ENCODE measurements around the gene PTPRO. TPM values are rescaled to one million over a fixed set of nuclear protein-coding genes. Genes with fewer than 3 reads are reported as not detected.

Gene PTPRO
- polyA plus RNA-seq, 1 of the 3 experiments (the other 2 are of a cell fraction), result 1.4 TPM

DNA sequence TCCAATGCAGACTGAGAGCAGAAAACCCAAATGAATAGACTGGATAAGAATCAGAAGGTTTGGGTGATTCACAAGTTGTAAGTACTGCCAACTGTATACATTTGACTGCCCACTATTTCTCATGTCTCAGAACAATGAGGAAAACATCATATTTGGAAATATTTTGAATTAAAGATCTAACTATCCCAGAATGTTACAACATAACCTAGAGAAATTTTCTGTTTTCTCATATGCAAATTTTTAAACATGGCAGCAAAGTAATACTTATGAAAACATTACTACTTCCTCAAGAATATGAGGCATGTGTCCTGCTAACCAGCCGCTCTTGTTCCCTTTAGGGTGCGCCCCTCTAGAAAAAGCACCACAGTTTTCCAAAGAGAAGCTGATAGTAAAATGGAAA is 179.9 kb downstream of the PTPRO start:
- ChIA-PET CTCF (no interaction called here), POLR2A (no interaction called here)
- H3K9me2 ChIP-seq, result no peaks in the 10 kb centered on the region
- no peak overlapping the region for H3K27ac ChIP-seq (ENCODE audit: low read depth in 2 of 2, low read length in 1 of 2)
- H3K36me3 ChIP-seq (replicated peaks in 1 of 2; ENCODE audit: control insufficient read depth in 1 of 2, insufficient read depth in 2 of 2, low read length in 1 of 2), result no peaks in the 10 kb centered on the region
- H4K20me1 ChIP-seq (ENCODE audit: insufficient read depth), result no peaks in the 10 kb centered on the region
- 44% methylated on average over 2 of the region's 2 CpGs for WGBS (ENCODE audit: low lambda C conversion rate)
- no peak overlapping the region for H3K9ac ChIP-seq
- no peaks in the 10 kb centered on the region; a peak in 1 of 4 replicates for H3K4me1 ChIP-seq (ENCODE audit: control insufficient read depth in 1 of 2, insufficient read depth in 2 of 2, low read depth in 1 of 2, low read length in 1 of 2)
- H2AFZ ChIP-seq (ENCODE audit: low read depth), result no peak overlapping the region
- no peak overlapping the region for H3K4me2 ChIP-seq
- H3K4me3 ChIP-seq (ENCODE audit: low read depth in 2 of 2, low read length in 1 of 2), result no peak overlapping the region
- no peaks in the 10 kb centered on the region for H3F3A ChIP-seq (replicated peaks; ENCODE audit: insufficient read depth)
- H3K27me3 ChIP-seq (ENCODE audit: insufficient read depth), result no peaks in the 10 kb centered on the region
- no peak for DNase-seq
- no peaks in the 10 kb centered on the region for H3K79me2 ChIP-seq (ENCODE audit: insufficient read depth)
- TF ChIP-seq CTCF (IDR thresholded peaks at IDR 0.05) (no peak), SIN3A (IDR thresholded peaks at IDR 0.05; ENCODE audit: borderline replicate concordance, low read depth, low read length) (no peak), POLR2AphosphoS5 (IDR thresholded peaks at IDR 0.05; ENCODE audit: low read depth, low read length) (no peak), JUND (IDR thresholded peaks at IDR 0.05) (no peak), MXI1 (IDR thresholded peaks at IDR 0.05; ENCODE audit: low read depth, low read length) (no peak), REST (IDR thresholded peaks at IDR 0.05; ENCODE audit: low read depth, low read length) (no peak), GABPA (IDR thresholded peaks at IDR 0.05; ENCODE audit: low read depth) (no peak), FOXM1 (IDR thresholded peaks at IDR 0.05; ENCODE audit: low read depth) (no peak), USF2 (IDR thresholded peaks at IDR 0.05; ENCODE audit: borderline replicate concordance, low read depth, low read length) (no peak), FOXJ3 (CRISPR knock-in tag; IDR thresholded peaks at IDR 0.05) (no peak), RXRA (IDR thresholded peaks at IDR 0.05; ENCODE audit: borderline replicate concordance, low read depth) (no peak), FOSL2 (IDR thresholded peaks at IDR 0.05; ENCODE audit: borderline replicate concordance, low read depth) (no peak), MEF2A (IDR thresholded peaks at IDR 0.05; ENCODE audit: borderline replicate concordance, low read depth) (no peak), TAF1 (IDR thresholded peaks at IDR 0.05; ENCODE audit: borderline replicate concordance, low read depth, low read length) (no peak)
- TF ChIP-seq, protein P1, sequence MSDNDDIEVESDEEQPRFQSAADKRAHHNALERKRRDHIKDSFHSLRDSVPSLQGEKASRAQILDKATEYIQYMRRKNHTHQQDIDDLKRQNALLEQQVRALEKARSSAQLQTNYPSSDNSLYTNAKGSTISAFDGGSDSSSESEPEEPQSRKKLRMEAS (IDR thresholded peaks at IDR 0.05; ENCODE audit: low read depth), result no peak
- TF ChIP-seq, protein P2, sequence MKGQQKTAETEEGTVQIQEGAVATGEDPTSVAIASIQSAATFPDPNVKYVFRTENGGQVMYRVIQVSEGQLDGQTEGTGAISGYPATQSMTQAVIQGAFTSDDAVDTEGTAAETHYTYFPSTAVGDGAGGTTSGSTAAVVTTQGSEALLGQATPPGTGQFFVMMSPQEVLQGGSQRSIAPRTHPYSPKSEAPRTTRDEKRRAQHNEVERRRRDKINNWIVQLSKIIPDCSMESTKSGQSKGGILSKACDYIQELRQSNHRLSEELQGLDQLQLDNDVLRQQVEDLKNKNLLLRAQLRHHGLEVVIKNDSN (IDR thresholded peaks at IDR 0.05; ENCODE audit: borderline replicate concordance, low read depth), result no peak
- TF ChIP-seq, protein P3, sequence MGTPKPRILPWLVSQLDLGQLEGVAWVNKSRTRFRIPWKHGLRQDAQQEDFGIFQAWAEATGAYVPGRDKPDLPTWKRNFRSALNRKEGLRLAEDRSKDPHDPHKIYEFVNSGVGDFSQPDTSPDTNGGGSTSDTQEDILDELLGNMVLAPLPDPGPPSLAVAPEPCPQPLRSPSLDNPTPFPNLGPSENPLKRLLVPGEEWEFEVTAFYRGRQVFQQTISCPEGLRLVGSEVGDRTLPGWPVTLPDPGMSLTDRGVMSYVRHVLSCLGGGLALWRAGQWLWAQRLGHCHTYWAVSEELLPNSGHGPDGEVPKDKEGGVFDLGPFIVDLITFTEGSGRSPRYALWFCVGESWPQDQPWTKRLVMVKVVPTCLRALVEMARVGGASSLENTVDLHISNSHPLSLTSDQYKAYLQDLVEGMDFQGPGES (IDR thresholded peaks at IDR 0.05; ENCODE audit: low read depth, low read length), result no peak
- H3K9me3 ChIP-seq, result no peaks in the 10 kb centered on the region

All from SK-N-SH (cell line).